OCI-LY7 (cell line): ENCODE results near the gene MIA. TPM values are rescaled to one million over a fixed set of nuclear protein-coding genes. Genes with fewer than 3 reads are reported as not detected.
"Not testable (repeated sequence)": the region's sequence is repeated elsewhere in the genome, so short reads cannot be mapped to it uniquely, and the experiment has no call there.

ENCODE experiments used
- BruUV-seq: library from RNA; stranded (reverse); fragments of 400-500 nt; replicated peaks from 2 replicates; lab custom pipeline; 2021; lab: Mats Ljungman, UMichigan
- CTCF ChIA-PET: fragments of 300-600 bp; sonication (Branson Sonifier 250); formaldehyde crosslinking; loops from one replicate; lab custom pipeline; 2022; ENCODE audit warnings: antibody characterized with exemption; ENCODE audit not compliant: unreplicated experiment; lab: Charles Lee
- POLR2A ChIA-PET: fragments of 300-600 bp; sonication (Branson Sonifier 250); formaldehyde crosslinking; loops from one replicate; lab custom pipeline; 2022; ENCODE audit warnings: antibody characterized with exemption; lab: Charles Lee
- DNase-seq: peaks from one replicate; pipeline ENCODE4 v3.0.0-alpha.2; 2015; ENCODE audit warnings: low spot score
- H2AFZ ChIP-seq: fragments of 200-600 bp; sonication (generic), shearing (Covaris generic); 2 replicates; pipeline ENCODE4 v1.6.1; 2014; ENCODE audit warnings: mild to moderate bottlenecking, antibody characterized with exemption, low read length, moderate library complexity
- H3K27ac ChIP-seq: fragments of 200-600 bp; sonication (generic); 2 replicates; pipeline ENCODE4 v1.5.1; 2014; ENCODE audit warnings: mixed run types, low read depth, mild to moderate bottlenecking, moderate library complexity, low read length, inconsistent platforms; ENCODE audit not compliant: poor library complexity, severe bottlenecking
- H3K36me3 ChIP-seq: fragments of 200-600 bp; sonication (generic); 2 replicates; pipeline ENCODE4 v1.6.1; 2014; ENCODE audit warnings: mild to moderate bottlenecking, antibody characterized with exemption, low read length, moderate library complexity, mixed read lengths; ENCODE audit not compliant: insufficient read depth
- H3K4me1 ChIP-seq: fragments of 200-600 bp; sonication (generic); 2 replicates; pipeline ENCODE4 v1.5.1; 2014; ENCODE audit warnings: mild to moderate bottlenecking, low read length; ENCODE audit not compliant: insufficient read depth, poor library complexity, severe bottlenecking
- H3K4me2 ChIP-seq: fragments of 200-600 bp; sonication (generic); 2 replicates; pipeline ENCODE4 v1.6.1; 2014; ENCODE audit warnings: mild to moderate bottlenecking, low read length
- H3K4me3 ChIP-seq: fragments of 200-600 bp; sonication (generic); 2 replicates; pipeline ENCODE4 v1.5.1; 2014; ENCODE audit warnings: mild to moderate bottlenecking, low read depth, low read length; ENCODE audit not compliant: poor library complexity, severe bottlenecking
- H3K79me2 ChIP-seq: fragments of 200-600 bp; sonication (generic); 2 replicates; pipeline ENCODE4 v1.6.1; 2016; ENCODE audit warnings: low read depth, mild to moderate bottlenecking, low read length, moderate library complexity, mixed read lengths; ENCODE audit not compliant: insufficient read depth
- H3K9me2 ChIP-seq: fragments of 200-600 bp; sonication (generic); 2 replicates; pipeline ENCODE4 v1.6.1; 2016; ENCODE audit warnings: mild to moderate bottlenecking, low read length, mixed read lengths; ENCODE audit not compliant: insufficient read depth
- H3K9me3 ChIP-seq: fragments of 200-600 bp; sonication (generic); 2 replicates; pipeline ENCODE4 v1.6.1; 2014; ENCODE audit warnings: mild to moderate bottlenecking, mixed run types, low read length, mixed read lengths
- H4K20me1 ChIP-seq: fragments of 200-600 bp; sonication (generic); 2 replicates; pipeline ENCODE4 v1.6.1; 2014; ENCODE audit warnings: mild to moderate bottlenecking, antibody characterized with exemption, low read length, moderate library complexity, mixed read lengths; ENCODE audit not compliant: insufficient read depth
- EZH2phosphoT487 ChIP-seq: fragments of 200-600 bp; sonication (generic); IDR thresholded peaks from 2 replicates; pipeline ENCODE4 v1.6.1; 2018; ENCODE audit warnings: low read depth, borderline replicate concordance, mild to moderate bottlenecking, mixed run types, antibody characterized with exemption, low read length, moderate library complexity, mixed read lengths
- intact Hi-C: fragments of 100-400 bp; cut with micrococcal nuclease; formaldehyde crosslinking; loops from one replicate; pipeline ENCODE4 v1.10.0; 2022; ENCODE audit not compliant: unreplicated experiment
- total RNA-seq, 2 experiments: library from RNA; depleted of rRNA in 1 of 2; stranded (reverse); fragments of >200 nt in 1 of 2; shearing (Covaris generic) in 1 of 2; gene quantifications; 2 replicates each; pipeline ENCODE4 v1.2.3, GENCODE V29; 2014 to 2022
- TF ChIP-seq, protein P1 (sequence below): fragments of 200-600 bp; sonication (generic); conservative IDR thresholded peaks from 2 replicates; pipeline ENCODE4 v1.5.1; 2014; ENCODE audit warnings: mild to moderate bottlenecking, antibody characterized with exemption, low read length, moderate library complexity, mixed read lengths

The MIA gene
- total RNA-seq, 2 experiments from 2014 or later, result not detected

DNA sequence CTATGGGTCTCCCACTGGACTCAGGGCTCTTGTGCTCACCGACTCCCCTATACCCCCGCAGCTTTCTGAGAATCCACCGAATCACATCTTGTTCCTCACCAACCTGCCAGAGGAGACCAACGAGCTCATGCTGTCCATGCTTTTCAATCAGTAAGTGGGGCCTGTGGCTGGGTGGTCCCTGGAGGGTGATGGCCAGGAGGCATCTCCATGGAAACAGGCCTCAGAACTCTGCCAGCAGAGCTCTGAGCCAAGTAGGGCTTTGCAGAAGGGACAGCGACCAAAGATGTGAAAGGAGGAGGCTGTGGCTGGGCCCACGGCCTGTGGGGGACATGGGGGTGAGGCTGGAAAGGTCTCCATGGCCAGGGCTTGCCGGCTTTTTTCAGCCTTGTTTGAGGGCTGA is 11.8 kb upstream of the MIA start:
- POLR2A ChIA-PET, result no interaction called here
- no peak for DNase-seq
- Histone ChIP-seq H3K4me2 (no peak overlapping the region), H2AFZ (no peak overlapping the region), H3K27ac (no peak overlapping the region), H3K9me3 (no peaks in the 10 kb centered on the region), H3K79me2 (peaks cover 16% of the 10 kb centered on the region), H3K4me3 (no peak overlapping the region), H4K20me1 (no peaks in the 10 kb centered on the region; the same call in 1 of the 2 replicates), H3K36me3 (peaks cover 96% of the 10 kb centered on the region), H3K9me2 (no peaks in the 10 kb centered on the region), H3K4me1 (no peaks in the 10 kb centered on the region)
- intact Hi-C loops, result no loop called here
- no peak for TF ChIP-seq EZH2phosphoT487
- TF ChIP-seq, protein P1, sequence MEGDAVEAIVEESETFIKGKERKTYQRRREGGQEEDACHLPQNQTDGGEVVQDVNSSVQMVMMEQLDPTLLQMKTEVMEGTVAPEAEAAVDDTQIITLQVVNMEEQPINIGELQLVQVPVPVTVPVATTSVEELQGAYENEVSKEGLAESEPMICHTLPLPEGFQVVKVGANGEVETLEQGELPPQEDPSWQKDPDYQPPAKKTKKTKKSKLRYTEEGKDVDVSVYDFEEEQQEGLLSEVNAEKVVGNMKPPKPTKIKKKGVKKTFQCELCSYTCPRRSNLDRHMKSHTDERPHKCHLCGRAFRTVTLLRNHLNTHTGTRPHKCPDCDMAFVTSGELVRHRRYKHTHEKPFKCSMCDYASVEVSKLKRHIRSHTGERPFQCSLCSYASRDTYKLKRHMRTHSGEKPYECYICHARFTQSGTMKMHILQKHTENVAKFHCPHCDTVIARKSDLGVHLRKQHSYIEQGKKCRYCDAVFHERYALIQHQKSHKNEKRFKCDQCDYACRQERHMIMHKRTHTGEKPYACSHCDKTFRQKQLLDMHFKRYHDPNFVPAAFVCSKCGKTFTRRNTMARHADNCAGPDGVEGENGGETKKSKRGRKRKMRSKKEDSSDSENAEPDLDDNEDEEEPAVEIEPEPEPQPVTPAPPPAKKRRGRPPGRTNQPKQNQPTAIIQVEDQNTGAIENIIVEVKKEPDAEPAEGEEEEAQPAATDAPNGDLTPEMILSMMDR, result no peak
- CTCF ChIA-PET, result no interaction called here
- BruUV-seq, result no TSS peak

DNA sequence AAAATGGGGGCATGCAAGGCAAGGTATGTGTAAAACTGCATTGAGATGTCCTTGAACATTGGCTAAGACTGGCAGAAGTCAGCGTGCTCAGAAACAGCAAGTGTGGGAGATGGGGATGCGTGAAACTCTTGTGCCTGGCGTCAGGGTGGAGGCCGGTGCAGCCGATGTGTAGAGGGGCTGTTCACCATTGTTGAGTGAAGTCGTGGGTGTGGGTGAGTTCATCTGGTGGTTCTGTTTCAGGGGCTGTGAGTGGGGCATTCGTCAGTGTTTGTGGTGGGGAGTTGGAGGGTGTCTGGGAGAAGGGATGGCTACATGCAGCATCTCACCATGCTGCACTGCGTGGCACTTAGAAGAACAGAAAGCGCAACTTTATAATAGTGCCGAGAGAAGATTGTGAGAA is 11.4 kb upstream of the MIA start:
- TF ChIP-seq, protein P1, result no peak
- TF ChIP-seq EZH2phosphoT487, result no peak
- Histone ChIP-seq H3K9me3 (no peaks in the 10 kb centered on the region), H3K79me2 (peaks cover 15% of the 10 kb centered on the region; the same call in 1 of the 2 replicates), H3K27ac (no peak overlapping the region), H3K4me2 (no peak overlapping the region), H3K9me2 (no peaks in the 10 kb centered on the region), H3K36me3 (peaks cover 96% of the 10 kb centered on the region), H3K4me3 (no peak overlapping the region), H2AFZ (no peak overlapping the region), H3K4me1 (no peaks in the 10 kb centered on the region), H4K20me1 (no peaks in the 10 kb centered on the region; the same call in 1 of the 2 replicates)
- ChIA-PET POLR2A (no interaction called here), CTCF (no interaction called here)
- intact Hi-C loops, result no loop called here
- DNase-seq, result no peak
- BruUV-seq, result no TSS peak

DNA sequence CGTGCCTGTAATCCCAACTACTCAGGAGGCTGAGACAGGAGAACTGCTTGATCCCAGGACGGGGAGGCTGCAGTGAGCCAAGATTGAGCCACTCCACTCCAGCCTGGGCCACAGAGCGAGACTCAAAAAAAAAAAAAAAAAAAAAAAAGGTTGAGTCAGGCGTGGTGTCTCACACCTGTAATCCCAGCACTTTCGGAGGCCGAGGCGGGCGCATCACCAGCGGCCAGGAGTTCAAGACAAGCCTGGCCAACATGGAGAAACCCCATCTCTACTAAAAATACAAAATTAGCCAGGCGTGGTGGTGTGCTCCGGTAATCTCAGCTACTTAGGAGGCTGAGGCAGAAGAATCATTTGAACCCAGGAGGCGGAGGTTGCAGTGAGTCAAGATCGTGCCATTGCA is 8.9 kb upstream of the MIA start:
- H3K79me2 ChIP-seq, H4K20me1 ChIP-seq, CTCF ChIA-PET, H3K4me1 ChIP-seq, DNase-seq, H3K4me3 ChIP-seq, H2AFZ ChIP-seq, intact Hi-C loops, H3K27ac ChIP-seq, H3K9me3 ChIP-seq, H3K4me2 ChIP-seq, BruUV-seq, H3K9me2 ChIP-seq: not testable (repeated sequence)
- H3K36me3 ChIP-seq, result peaks cover 87% of the 10 kb centered on the region
- POLR2A ChIA-PET, result interaction anchor here (0.7 kb wide), 1 partner anchor 11 kb away, joined by 3 read pairs; no protein-coding TSS in a partner anchor
